MM.1S (cell line): Measurements from ENCODE around the gene KSR1.

Experiments
- DNase-seq: peaks from one replicate; pipeline ENCODE4 v3.0.0-alpha.2; 2015
- H2AFZ ChIP-seq: fragments of 300-600 bp; sonication (generic); 2 replicates; pipeline ENCODE4 v1.6.0; 2016; ENCODE audit warnings: antibody characterized with exemption, low read length
- H3F3A ChIP-seq: fragments of 300-600 bp; sonication (generic); 2 replicates; pipeline ENCODE4 v1.6.1; 2016; ENCODE audit warnings: mild to moderate bottlenecking, antibody characterized with exemption, low read length, moderate library complexity, mixed read lengths; ENCODE audit not compliant: insufficient read depth
- H3K27ac ChIP-seq: fragments of 300-600 bp; sonication (generic); 2 replicates; pipeline ENCODE4 v1.5.1; 2016; ENCODE audit warnings: mild to moderate bottlenecking, low read length
- H3K27me3 ChIP-seq: fragments of 300-600 bp; sonication (generic); replicated peaks from 2 replicates; pipeline ENCODE4 v1.6.0; 2016; ENCODE audit warnings: low read length; ENCODE audit not compliant: insufficient read depth
- H3K36me3 ChIP-seq: fragments of 300-600 bp; sonication (generic); replicated peaks from 2 replicates; pipeline ENCODE4 v1.6.1; 2016; ENCODE audit warnings: mild to moderate bottlenecking, low read length, mixed read lengths; ENCODE audit not compliant: insufficient read depth
- H3K4me1 ChIP-seq: fragments of 300-600 bp; sonication (generic); 2 replicates; pipeline ENCODE4 v1.6.1; 2016; ENCODE audit warnings: low read length, mixed read lengths
- H3K4me2 ChIP-seq: fragments of 300-600 bp; sonication (generic); 2 replicates; pipeline ENCODE4 v1.6.0; 2016; ENCODE audit warnings: low read depth, low read length
- H3K4me3 ChIP-seq: fragments of 300-600 bp; sonication (generic); 2 replicates; pipeline ENCODE4 v1.5.1; 2016; ENCODE audit warnings: low read length, mixed read lengths
- H3K79me2 ChIP-seq: fragments of 300-600 bp; sonication (generic); 2 replicates; pipeline ENCODE4 v1.6.1; 2016; ENCODE audit warnings: mixed run types, low read length, mixed read lengths
- H3K9ac ChIP-seq: fragments of 300-600 bp; sonication (generic); 2 replicates; pipeline ENCODE4 v1.6.1; 2016; ENCODE audit warnings: low read length, mixed read lengths
- H3K9me2 ChIP-seq: fragments of 300-600 bp; sonication (generic); replicated peaks from 2 replicates; pipeline ENCODE4 v1.6.1; 2016; ENCODE audit warnings: mild to moderate bottlenecking, low read length, mixed read lengths; ENCODE audit not compliant: insufficient read depth
- H3K9me3 ChIP-seq: fragments of 300-600 bp; sonication (generic); replicated peaks from 2 replicates; pipeline ENCODE4 v1.6.1; 2016; ENCODE audit warnings: mild to moderate bottlenecking, low read length, mixed read lengths; ENCODE audit not compliant: insufficient read depth
- H4K20me1 ChIP-seq: fragments of 300-600 bp; sonication (generic); 2 replicates; pipeline ENCODE4 v1.6.1; 2016; ENCODE audit warnings: mild to moderate bottlenecking, low read length, moderate library complexity, mixed read lengths; ENCODE audit not compliant: insufficient read depth
- CTCF ChIP-seq: fragments of 300-600 bp; sonication (generic); IDR thresholded peaks from 2 replicates; pipeline ENCODE4 v1.5.1; 2016; ENCODE audit warnings: antibody characterized with exemption, low read length, mixed read lengths
- EZH2 ChIP-seq: fragments of 300-600 bp; sonication (generic); optimal IDR thresholded peaks from 2 replicates; pipeline ENCODE3; 2017; ENCODE audit warnings: low read depth, mild to moderate bottlenecking, antibody characterized with exemption, low read length, mixed read lengths
- EZH2phosphoT487 ChIP-seq: fragments of 300-600 bp; sonication (generic); IDR thresholded peaks from 2 replicates; pipeline ENCODE4 v1.6.1; 2018; ENCODE audit warnings: antibody characterized with exemption, low read length

Gene KSR1

GRCh38 chr17:27414694-27415093 lies 41.6 kb upstream of the KSR1 start:
- Histone ChIP-seq H3F3A (no peaks in the 10 kb centered on the region), H3K36me3 (no peaks in the 10 kb centered on the region), H3K27ac (no peak overlapping the region), H3K4me3 (no peak overlapping the region), H2AFZ (no peak overlapping the region), H3K4me2 (no peak overlapping the region), H3K79me2 (no peaks in the 10 kb centered on the region), H3K9ac (no peak overlapping the region), H3K9me2 (no peaks in the 10 kb centered on the region), H3K9me3 (no peaks in the 10 kb centered on the region), H3K27me3 (no peaks in the 10 kb centered on the region), H4K20me1 (no peaks in the 10 kb centered on the region), H3K4me1 (0 out of 2 replicates have a peak, but pooled peaks cover 5% of the 10 kb centered on the region)
- TF ChIP-seq EZH2 (no peak), CTCF (no peak), EZH2phosphoT487 (no peak)
- no peak for DNase-seq

GRCh38 chr17:27415120-27415795 lies 41.0 kb upstream of the KSR1 start:
- no peak for TF ChIP-seq EZH2
- TF ChIP-seq CTCF = no peak
- TF ChIP-seq EZH2phosphoT487 = no peak
- no peak overlapping the region for H3K9ac ChIP-seq
- H3K27ac ChIP-seq = no peak overlapping the region
- no peaks in the 10 kb centered on the region for H3K36me3 ChIP-seq
- 0 out of 2 replicates have a peak, but pooled peaks cover 5% of the 10 kb centered on the region for H3K4me1 ChIP-seq
- no peaks in the 10 kb centered on the region for H3K79me2 ChIP-seq
- H3K4me3 ChIP-seq = no peak overlapping the region
- H3K4me2 ChIP-seq = no peak overlapping the region
- no peaks in the 10 kb centered on the region for H4K20me1 ChIP-seq
- H3K9me3 ChIP-seq = no peaks in the 10 kb centered on the region
- H3K27me3 ChIP-seq = no peaks in the 10 kb centered on the region
- H3K9me2 ChIP-seq = no peaks in the 10 kb centered on the region
- H3F3A ChIP-seq = no peaks in the 10 kb centered on the region
- no peak for DNase-seq
- H2AFZ ChIP-seq = no peak overlapping the region

- H3K4me3 ChIP-seq = no peak overlapping the region
- DNase-seq = no peak
- no peak overlapping the region for H3K27ac ChIP-seq
- no peak overlapping the region for H2AFZ ChIP-seq
- H3K36me3 ChIP-seq = no peaks in the 10 kb centered on the region
- no peak overlapping the region for H3K4me2 ChIP-seq
- H3K79me2 ChIP-seq = no peaks in the 10 kb centered on the region
- TF ChIP-seq EZH2phosphoT487 (no peak), EZH2 (no peak), CTCF (no peak)
- no peaks in the 10 kb centered on the region for H3K9me3 ChIP-seq
- no peaks in the 10 kb centered on the region for H3F3A ChIP-seq
- H3K9me2 ChIP-seq = no peaks in the 10 kb centered on the region
- no peaks in the 10 kb centered on the region for H3K27me3 ChIP-seq
- H3K9ac ChIP-seq = no peak overlapping the region
- H3K4me1 ChIP-seq = 0 out of 2 replicates have a peak, but pooled peaks cover 5% of the 10 kb centered on the region
- no peaks in the 10 kb centered on the region for H4K20me1 ChIP-seq
Measured at GRCh38 chr17:27417596-27418365, 38.5 kb upstream of the KSR1 start.
